T-helper 1 cell treated with Interleukin-12 subunit alpha and Interleukin-12 subunit beta and Interleukin-4 antibody, amounts not matched to agents 30 ng/mL and 1 ng/mL, for 36 hours (primary cell): ENCODE measurements around the gene NFAM1. TPM values are rescaled to one million over a fixed set of nuclear protein-coding genes. Genes with fewer than 3 reads are reported as not detected.

Source experiments
- intact Hi-C: fragments of 100-400 bp; cut with micrococcal nuclease; formaldehyde crosslinking; loops from one replicate; pipeline ENCODE4 v1.15.1; 2024
- total RNA-seq: library from RNA; stranded (reverse); gene quantifications from 2 replicates; pipeline ENCODE4 v1.2.3, GENCODE V29; 2022

The NFAM1 gene
- total RNA-seq, 1 donor from 2014 or later, result 0.81 TPM

DNA sequence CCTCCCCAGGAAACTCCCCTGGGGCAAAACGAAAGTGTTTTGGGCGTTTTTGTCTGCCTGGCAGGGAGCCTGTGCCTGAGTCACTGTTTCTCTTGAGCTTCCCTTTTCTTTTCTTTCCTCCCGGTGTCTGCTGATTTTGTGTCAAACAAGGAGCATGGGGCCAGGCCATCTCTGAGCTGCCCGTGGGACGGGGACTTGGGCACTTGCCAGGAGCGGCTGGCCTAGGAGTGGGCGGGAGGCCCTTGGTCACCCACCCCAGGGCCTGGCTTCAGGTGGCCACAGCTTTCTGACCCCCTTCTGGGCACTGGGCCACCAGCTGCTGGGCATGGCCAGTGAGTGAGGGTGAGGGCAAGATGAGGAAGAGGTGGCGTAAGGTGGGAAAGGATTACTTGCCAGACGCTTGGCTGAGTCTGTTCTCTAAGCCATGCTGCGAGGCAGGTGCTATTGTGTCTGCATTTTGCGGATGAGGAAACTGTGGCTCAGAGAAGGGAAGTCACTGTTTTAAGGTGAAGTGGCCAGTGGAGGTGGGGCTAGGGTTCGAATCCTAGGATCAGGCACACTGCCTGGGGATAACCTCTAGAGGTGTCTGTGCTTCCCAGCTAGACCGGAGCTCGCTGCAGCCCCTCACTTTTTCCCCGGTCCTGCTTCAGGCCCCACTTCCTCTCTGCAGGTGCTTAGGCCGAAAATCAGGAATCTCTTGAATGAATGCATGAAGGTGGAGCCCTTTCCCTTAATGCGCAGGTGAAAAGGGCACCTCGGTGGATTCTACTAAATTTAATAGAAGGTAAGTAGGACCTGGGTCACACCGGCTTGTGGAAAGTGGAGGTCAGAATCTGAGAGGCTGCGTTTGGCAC is 7.8 kb upstream of the NFAM1 start:
- intact Hi-C loops, result loop anchor here (5.0 kb wide), 3 partner anchors 112 to 743 kb away; partner anchors contain the start of genes MEI1, NAGA, PHETA2 and SERHL2

DNA sequence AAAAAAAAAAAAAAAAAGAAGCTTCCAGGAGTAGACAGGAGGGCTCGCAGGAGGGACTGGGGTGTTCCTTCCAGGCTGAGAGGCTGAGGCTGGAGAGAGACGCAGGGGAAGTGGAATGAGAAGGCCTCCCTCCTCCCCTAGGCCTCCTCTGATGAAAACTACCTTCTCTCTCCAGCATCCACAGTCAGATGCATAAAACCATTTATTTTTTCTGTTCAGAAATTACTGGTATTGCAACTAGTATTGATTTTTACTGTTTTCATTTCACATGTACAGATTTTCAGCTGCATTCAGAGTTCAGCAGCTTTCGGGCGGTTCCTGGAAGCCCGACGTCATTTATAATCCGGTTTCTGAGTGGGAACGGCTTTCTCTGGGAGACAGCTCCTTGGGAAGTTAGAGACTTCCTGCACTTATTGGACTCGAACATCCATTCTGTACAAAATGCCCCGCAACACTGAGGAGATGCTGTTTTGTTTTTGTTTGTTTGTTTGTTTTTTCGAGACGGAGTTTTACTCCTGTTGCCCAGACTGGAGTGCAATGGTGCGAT is 6.9 kb upstream of the NFAM1 start:
- intact Hi-C loops, result loop anchor here (5.0 kb wide), 1 partner anchor 742 kb away; the partner anchor contains the start of gene MEI1

DNA sequence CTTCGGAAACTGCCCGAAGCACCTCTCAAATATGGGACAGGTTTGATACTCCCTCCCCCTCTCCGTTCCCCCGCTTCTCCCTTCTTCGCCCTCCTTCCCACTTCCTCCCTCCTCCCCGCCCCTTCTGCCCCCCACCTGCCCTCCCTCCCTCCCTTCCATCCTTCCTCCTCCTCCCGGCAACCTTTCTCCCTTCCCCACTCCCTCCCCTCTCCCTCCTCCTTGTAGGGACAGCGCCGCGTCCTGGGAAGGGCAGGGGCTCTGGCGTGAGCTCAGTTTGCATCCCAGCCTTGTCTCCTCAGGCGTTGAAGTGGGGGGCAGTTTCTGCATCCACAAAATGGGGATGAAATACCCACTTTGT is 6.1 kb upstream of the NFAM1 start:
- intact Hi-C loops, result loop anchor here (5.0 kb wide), 1 partner anchor 741 kb away; the partner anchor contains the start of gene MEI1

DNA sequence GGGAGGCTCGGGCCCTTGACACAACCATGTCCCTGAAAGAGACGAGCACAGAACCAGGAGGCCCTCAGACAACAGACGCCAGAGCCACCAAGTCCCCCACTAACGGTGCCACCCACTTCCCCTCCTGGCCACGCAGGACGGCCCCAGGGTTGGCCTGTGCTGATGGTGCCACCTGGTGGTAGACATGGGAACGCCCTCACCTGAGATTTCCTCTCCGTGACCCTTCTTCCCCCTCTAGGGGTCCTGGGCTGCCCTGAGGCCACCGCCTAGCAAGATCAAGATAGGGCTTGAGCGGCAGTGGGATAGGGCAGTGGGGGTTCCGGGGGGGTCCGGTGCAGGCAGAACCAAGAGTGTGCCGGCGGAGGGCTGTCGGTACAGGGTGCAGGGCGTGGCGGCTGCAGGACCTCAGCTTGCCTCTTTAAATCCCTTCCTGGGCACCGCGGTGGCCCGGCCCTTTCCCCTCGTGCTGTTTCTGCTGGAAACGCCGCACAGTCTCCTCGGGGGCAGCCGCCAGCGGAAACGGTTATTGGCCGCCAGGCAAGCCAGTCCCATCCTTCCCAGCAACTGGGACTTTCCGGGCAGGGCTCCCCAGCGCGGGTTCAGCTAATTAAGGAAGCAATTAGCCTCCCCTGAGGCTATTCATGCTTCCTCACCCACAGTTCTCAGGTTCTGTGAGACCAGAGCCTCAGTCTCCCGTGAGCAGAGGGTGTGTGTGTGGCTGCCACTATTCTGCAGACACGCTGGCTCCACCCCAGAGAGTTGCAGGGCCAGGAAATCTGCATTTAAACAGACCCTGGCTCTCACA is 5.5 kb upstream of the NFAM1 start:
- intact Hi-C loops, result loop anchor here (1.0 to 5.0 kb wide), 10 partner anchors 159 to 740 kb away; partner anchors contain the start of genes MEI1, NDUFA6 and TCF20

DNA sequence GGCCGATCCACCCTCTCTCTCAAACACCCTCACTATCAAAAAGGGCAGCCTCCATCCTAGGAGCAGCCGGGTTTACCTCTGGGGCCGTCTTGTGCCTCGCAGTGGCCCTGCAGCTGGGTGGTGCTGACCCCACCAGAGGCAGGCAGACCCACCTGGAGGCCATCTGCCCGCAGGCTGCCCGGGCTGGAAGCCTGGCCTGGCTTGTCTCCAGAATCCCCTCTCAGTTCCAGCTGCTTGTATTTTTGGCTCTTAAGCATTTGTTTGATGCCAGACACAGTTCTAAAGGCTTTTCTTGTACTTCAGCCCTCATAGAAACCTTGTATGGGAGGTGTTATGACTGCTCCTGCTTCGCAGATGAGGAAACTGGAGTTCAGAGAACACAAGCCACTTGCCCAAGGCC is 4.2 kb upstream of the NFAM1 start:
- intact Hi-C loops, result loop anchor here (2.0 to 5.0 kb wide), 3 partner anchors 158 to 739 kb away; partner anchors contain the start of gene MEI1

DNA sequence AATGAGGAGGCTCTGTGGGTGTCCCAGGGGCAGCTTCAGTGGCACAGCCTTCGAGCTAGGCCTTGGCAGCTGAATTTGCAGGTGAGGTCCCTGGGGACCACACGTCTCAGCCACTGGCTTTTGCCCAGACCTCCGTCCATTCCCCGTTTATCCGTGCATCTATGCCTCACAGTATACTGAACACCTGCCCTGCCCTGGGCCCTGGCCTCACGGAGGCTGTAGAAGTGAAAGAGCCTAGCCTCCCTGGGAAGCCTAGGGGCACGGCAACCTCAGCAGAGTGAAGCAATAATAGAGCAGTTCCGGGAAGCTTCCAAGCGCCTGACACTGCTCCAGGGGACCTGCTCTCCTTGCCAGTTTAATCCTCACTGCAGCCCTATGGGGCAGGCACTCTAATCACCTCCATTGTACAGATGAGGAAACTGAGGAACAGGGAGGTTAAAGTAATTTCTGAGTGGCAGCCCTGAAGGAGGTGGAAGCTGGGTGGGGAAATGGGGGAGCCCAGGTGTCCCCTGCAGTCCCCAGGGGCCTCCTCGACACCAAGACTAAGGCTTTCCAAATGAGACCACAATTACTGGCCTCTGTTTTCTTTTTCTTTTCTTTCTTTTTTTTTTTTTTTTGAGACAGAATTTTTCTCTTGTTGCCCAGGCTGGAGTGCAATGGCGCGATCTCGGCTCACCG is 2.7 kb upstream of the NFAM1 start:
- intact Hi-C loops, result loop anchor here (5.0 kb wide), 1 partner anchor 738 kb away; the partner anchor contains the start of gene MEI1

DNA sequence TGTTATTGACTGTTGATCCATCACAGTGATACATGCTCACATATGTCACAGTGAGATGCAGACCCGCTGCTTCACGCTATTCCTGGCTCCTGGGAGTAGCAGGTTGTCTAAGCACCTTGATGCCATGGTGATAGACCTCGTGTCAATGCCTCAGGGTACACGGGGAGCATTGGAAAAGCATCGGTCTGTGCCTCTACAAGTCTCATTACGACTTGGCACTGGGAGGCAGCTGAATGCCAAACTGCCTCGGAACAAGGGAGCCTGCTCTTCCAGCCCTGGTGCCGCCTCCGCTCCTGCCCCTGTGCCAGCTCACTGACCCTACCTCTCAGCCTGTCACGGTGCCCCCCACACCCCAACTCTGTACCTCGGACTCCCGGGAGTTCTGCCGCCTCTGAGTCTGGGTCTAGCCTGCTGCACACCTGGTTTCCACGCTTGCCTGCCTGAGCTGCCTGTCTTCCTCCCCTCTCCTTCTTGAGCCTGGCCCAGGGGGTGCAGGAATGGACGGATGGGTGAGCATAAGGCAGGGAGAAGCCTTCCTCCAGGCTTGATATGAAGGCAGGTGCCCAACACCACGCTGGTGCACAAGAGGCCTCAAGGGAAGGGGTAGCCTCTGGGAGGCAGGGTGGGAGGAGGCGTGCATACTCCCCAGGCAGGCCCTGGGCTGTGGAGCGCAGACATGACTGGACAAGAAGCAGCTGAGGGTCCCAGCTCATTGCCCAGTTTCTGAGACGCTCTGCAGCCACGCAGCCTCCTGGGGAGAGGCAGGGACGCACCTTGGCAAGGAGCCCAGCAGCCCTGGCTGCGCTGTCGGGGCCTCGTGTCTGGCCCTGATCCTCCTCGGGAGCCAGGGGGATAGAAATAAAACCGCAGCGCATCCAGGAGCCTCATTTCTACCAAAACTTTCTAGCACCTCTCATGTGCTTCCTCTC is 1.8 kb upstream of the NFAM1 start:
- intact Hi-C loops, result no loop called here

DNA sequence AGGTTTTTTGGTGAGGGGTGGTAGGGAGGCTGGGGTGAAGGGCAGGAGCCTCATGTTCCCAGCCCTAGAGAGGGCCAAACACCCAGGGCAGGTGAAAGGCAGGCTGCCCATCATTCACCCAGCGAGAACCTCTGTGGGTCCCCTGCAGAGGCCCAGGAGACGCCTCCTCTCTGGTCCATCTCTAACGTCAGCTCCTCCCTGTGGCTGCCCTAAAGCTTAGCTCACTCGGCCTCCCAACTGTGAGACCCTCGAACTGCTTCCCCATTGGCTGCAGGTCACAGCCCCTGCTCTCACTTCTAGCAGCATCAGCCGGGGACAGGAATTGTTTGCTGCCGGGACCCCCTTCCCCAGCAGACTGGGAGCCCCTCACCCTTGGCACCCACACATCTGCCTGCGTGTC is 615 bp upstream of the NFAM1 start:
- intact Hi-C loops, result no loop called here

DNA sequence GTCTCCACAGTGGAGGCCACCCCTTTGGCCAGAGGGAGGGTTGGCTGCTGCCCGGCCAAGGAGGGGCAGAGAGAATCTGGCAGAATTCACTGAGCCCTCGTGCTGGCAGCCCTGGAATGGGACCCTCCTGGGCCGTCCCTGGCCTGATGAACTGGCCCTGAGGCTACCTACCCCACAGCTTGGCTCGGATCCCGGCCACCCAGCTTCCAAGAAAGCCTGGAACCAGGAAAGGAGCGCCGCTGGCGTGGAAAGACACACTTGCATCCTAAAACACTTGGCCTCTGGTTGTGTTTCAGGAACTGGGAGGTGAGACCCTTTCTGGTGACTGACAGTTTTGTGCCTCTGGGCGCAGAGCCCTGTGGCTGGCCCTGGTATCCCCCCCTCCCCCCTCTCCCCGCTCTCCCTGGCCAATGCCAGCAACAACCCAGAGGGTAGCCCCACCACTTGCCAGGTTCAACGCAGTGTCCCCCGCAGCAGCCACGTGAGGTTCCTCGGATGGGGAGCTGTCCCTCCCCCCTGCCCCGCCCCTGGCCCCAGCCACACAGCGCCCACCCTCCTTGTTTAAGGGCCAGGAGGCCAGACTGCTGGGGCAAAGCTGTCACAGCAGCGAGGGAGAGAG is 693 bp downstream of the NFAM1 start:
- intact Hi-C loops, result no loop called here

DNA sequence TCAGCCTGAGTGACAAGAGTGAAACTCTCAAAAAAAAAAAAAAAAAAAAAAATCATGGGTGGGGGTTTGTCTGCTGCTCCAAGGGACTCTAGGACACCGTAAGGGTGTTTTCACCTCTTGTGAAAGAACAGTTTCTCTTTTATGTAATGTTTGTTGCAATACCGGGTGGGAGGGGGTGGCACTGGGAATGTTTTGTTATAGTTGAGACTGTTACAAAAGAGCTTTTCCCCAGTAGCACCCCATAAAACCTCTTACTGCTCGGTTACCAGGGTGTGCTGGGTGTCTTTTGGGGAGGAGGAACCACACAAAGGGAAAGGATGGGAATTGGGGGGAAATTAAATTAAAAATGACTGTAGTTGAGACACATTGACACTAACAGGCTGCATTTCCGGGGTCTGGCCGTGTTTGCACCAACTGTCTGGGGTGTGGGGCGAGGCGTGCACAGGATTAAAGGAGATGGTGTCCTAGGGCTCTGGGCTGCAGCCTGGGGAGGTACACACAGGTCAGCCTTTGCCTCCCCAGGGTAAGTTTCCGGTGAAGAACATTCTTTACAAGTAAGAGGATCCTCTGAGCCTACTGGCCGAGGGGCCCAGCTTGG is 1.6 kb downstream of the NFAM1 start:
- intact Hi-C loops, result no loop called here

DNA sequence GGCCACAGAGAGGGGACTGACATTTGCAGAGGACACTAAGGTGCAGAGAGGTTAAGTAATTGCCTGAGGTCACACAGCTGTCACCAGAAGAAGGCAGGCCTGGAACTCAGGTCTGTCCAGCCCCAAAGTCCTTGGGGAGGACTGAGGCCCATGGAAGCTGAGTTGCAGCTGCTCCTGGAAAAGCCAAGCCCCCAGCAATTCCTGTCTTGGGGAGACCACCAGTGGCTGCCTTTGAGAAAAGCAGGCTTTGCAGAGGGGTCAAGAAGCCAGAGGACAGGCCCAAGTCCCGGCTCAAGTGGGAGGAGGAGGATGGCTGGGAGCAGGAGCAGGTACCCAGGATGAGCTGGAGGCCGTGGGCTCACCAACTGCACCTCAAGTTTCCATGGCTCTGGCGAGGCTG is 3.4 kb downstream of the NFAM1 start:
- intact Hi-C loops, result no loop called here

DNA sequence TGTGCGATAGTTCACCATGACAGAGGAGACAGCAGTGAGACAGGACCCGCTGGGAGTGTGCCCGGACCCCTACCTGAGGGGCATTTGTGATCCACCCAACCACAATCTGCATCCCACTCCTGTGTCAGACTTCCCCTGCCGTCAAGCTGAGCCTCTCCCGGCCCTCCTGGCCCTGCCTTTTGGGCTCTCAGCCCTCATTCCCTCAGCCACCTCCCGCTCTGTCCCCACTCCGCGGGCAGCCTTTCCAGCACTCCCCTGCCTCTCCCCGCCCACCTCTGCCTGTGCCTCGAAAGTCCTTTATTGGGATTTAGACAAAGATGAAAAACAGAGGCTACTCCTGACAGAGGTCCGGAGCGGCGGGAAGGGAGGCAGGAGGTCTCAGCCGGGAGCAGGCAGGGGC is 4.2 kb downstream of the NFAM1 start:
- intact Hi-C loops, result no loop called here

DNA sequence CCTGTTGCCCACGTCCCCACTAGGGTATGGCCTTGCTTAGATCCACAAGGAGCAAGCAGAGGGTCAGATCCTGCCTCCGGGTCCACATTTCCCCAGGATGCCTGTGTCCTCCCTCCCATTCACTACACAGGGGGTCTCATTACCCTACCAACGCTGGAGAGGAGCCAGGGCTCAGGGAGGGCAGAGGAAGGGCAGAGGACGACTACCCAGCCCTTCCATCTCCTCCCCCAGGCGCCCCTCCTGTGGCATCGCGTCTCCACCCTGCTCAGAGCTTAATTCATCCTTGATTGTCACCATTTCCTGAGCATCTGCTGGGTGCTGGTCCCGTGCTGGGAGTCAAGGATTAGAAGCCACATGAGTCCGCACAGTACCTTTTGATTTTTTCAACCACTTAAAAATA is 5.0 kb downstream of the NFAM1 start:
- intact Hi-C loops, result no loop called here

DNA sequence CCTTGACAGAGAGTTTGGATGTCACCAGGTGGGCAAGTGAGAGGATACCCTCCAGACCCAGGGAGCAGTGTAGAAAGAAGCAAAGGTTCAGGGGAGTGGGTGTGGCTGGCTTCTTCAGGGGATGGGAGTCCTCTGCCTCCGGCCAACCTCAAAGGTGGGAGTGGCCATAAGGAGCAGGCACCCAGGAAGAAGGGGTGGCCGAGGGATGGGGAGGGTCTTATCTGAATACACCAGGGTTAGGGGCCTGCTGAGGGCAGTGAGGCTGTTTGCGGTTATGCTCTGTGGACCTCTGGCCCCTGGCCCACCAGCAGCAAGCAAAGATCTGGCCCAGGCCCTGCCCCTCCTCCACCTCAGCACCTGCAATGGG is 6.2 kb downstream of the NFAM1 start:
- intact Hi-C loops, result no loop called here

DNA sequence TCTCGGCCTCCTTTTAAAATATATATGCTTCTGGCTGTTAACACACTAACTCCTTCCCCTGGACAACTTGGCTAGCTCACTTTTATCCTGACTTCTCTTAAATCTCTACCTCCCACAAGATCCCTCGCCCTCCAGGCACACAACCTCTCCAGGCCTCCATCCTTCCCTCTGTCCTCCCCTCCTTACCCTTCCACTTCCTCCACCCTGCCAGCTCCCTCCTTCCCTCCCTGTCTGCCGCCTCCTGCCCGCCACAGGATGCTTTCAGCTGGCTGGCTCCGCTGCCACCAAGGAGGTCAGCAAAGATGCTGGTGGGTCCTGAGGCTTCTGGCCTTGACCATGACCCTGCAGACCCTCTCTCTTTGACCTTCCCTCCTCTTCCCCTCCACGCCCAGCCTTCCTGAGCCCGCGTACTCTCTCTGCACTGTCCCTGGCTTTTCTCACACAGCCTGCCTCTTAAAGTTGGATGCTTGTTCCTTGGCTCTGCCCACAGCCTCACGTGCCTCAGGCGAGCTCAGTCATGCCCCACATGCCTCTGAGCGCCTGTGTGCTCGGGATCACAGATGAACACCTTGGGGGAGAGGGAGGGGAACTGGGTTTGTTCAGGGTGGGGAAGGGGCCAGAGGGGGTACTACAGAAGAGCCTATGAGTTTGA is 6.7 kb downstream of the NFAM1 start:
- intact Hi-C loops, result no loop called here

DNA sequence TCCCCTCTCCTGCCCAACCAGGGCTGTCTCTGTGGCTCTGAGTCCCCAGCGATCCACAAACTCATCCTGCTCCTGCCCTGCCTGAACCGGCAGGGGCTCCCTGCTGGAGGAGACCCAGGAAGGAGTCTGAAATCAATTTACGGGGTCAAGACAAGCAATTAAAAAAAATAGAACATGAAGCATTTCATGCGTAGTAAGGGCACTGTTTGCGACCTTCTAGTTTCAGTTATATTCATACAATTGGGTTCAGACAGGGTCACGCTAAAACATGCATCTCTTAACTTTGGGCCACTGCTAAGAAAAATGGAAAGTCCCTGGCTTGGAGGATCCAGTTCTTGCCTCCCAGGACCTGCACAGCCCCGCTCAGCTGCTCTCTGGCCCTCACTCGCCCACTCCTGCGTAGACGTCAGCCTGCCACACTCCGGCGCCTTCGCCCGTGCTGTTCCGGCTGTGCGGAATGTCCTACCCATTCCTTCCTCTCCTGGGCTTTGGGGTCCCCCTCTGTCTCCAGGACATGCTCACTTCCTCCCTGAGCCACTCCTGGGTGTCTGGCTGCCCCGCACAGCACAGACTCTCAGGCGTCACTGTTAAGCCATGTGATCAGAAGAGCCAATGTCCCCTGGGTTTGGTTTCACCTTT is 12.8 kb downstream of the NFAM1 start:
- intact Hi-C loops, result no loop called here

DNA sequence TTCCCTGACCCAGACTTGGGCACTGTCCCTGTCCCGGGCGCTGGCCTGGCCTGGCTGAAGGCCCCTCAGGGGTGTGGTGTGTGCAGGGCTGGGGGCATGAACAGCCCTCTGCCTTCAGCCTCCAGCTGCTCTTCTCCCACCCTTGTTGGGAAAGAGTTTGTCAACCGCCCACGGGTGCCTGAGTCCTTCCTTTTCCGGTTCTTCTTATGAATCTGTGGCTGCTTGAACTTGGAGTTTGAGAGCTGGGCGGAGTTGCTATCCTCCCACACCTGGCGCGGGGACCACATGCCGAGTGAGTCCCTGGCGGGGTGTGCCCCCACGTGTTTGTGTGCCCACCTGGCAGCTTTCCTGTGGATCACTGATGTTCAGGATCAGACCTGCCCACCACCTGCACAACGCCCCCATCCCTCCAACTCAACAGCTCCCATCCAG is 13.4 kb downstream of the NFAM1 start:
- intact Hi-C loops, result no loop called here

DNA sequence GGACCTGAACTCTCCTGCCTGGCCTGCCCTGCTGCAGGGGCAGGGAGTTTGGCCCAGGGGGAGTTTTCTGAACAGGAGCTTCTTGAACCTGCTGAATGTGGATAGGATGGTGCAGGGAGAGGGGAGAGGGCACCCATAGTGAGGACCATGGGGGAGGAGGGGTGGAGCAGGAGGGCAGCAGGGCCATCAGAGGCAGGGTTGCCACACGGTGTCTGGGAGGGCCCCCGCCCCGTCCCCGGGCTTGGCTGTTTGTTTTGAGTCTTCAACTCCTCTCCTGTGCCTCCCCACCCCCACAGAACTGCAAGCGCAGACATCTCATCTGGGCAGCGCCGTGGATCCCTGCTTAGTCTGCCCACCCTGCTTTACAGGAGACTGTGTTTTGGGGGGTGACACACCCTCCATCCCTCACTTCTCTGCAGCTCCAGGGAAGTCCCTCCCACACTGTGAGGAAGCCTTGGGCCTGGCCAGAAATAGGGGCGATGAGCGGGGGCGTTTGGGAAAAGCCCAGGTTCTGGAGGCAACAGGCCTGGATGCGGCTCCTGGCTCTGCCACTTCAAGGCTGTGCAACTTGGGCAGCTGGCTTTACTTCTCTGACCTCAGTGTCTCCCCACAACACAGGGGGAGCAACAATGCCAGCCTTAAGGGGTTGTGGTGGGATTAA is 14.4 kb downstream of the NFAM1 start:
- intact Hi-C loops, result no loop called here
